ENCODE results near the gene SRSF6. TPM values are rescaled to one million over a fixed set of nuclear protein-coding genes. Genes with fewer than 3 reads are reported as not detected.
A peak's percentile ranks its signal among the peaks of the same experiment; 100 is the strongest.

Gene SRSF6
- polyA plus RNA-seq, 1 donor from 2014 or later = 225 TPM

DNA sequence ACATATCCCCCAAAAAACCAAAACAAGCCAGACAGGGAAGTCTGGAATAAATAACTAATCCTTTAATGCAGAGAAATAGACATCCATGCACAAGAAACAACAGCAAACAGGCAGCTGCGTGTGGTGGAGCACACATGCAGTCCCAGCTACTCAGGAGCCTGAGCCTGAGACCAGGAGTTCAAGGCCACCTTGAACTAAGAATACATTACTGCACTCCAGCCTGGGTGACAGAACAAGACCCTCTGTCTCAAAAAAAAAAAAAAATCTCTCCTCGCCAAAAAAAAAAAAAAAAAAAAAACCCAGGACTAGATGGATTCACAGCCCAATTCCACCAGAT is 48.2 kb upstream of the SRSF6 start:
- Histone ChIP-seq H3K9me2 (ENCODE audit: insufficient read depth, low read length) (no peaks in the 10 kb centered on the region), H3K9me3 (ENCODE audit: low read length) (no peaks in the 10 kb centered on the region), H3K36me3 (ENCODE audit: insufficient read depth, low read length) (no peaks in the 10 kb centered on the region), H3K27ac (ENCODE audit: low read length) (no peak overlapping the region), H4K20me1 (ENCODE audit: insufficient read depth) (no peaks in the 10 kb centered on the region), H3K4me2 (ENCODE audit: low read length) (no peak overlapping the region), H3F3A (ENCODE audit: insufficient read depth, low read length, poor library complexity, severe bottlenecking) (no peaks in the 10 kb centered on the region), H3K27me3 (ENCODE audit: insufficient read depth, low read depth, low read length) (no peaks in the 10 kb centered on the region), H3K79me2 (replicated peaks; ENCODE audit: insufficient read depth, low read length) (no peaks in the 10 kb centered on the region), H2AFZ (ENCODE audit: low read depth, low read length) (no peak overlapping the region), H3K4me3 (ENCODE audit: low read length) (no peak overlapping the region), H3K9ac (ENCODE audit: low read length) (no peak overlapping the region)
- TF ChIP-seq POLR2AphosphoS5 (IDR thresholded peaks at IDR 0.05) (no peak), SMC3 (conservative IDR thresholded peaks at IDR 0.05; ENCODE audit: poor library complexity) (peak; percentile 17)

DNA sequence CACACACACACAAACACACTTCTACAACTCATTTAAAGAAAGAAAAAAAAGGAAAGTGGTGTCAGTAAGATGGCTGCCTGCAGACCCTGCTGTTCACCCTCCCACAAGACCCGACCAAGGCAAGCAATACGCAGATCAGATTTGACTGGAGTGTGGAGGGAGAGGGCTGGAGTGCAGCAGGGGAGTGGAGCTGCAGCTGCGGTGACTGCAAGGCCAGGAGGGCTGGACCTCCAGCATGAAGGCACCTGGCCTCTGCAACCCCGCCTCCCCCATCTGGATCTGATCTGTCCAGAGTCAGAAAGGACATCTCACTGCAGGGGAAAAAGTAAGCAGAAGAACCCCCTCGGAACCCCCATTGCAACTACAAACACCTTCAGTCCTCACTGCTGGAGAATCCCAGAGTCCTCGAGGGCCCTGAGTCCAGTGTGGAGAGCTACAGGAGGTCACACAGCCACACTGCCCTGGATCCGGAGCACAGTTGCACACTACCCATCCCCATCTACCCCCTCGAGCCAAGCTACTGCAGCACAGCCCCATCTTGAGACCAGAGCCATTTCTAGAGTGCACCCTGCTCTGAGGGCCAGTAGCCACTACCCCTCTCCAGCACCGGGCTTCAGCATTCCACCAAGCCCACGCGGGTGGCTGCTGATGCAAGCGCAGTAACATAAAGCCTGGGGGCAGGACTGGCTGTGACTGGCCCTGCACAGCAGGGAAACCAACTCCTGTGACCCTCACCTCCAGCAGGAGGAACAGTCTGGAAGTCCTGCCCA is 41.9 kb upstream of the SRSF6 start:
- TF ChIP-seq POLR2AphosphoS5 (IDR thresholded peaks at IDR 0.05) (no peak), EP300 (conservative IDR thresholded peaks at IDR 0.05; ENCODE audit: poor library complexity, severe bottlenecking) (no peak), MXI1 (conservative IDR thresholded peaks at IDR 0.05; ENCODE audit: poor library complexity, severe bottlenecking) (no peak), EZH2 (IDR thresholded peaks at IDR 0.05; ENCODE audit: borderline replicate concordance, insufficient read depth, low read length, poor library complexity, severe bottlenecking) (no peak), SMC3 (conservative IDR thresholded peaks at IDR 0.05; ENCODE audit: poor library complexity) (no peak), TAF1 (IDR thresholded peaks at IDR 0.05; ENCODE audit: low read depth) (no peak), RAD21 (conservative IDR thresholded peaks at IDR 0.05) (no peak)
- TF ChIP-seq, protein P1, sequence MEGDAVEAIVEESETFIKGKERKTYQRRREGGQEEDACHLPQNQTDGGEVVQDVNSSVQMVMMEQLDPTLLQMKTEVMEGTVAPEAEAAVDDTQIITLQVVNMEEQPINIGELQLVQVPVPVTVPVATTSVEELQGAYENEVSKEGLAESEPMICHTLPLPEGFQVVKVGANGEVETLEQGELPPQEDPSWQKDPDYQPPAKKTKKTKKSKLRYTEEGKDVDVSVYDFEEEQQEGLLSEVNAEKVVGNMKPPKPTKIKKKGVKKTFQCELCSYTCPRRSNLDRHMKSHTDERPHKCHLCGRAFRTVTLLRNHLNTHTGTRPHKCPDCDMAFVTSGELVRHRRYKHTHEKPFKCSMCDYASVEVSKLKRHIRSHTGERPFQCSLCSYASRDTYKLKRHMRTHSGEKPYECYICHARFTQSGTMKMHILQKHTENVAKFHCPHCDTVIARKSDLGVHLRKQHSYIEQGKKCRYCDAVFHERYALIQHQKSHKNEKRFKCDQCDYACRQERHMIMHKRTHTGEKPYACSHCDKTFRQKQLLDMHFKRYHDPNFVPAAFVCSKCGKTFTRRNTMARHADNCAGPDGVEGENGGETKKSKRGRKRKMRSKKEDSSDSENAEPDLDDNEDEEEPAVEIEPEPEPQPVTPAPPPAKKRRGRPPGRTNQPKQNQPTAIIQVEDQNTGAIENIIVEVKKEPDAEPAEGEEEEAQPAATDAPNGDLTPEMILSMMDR (IDR thresholded peaks at IDR 0.05; ENCODE audit: poor library complexity, severe bottlenecking) = no peak
- TF ChIP-seq, protein P2, sequence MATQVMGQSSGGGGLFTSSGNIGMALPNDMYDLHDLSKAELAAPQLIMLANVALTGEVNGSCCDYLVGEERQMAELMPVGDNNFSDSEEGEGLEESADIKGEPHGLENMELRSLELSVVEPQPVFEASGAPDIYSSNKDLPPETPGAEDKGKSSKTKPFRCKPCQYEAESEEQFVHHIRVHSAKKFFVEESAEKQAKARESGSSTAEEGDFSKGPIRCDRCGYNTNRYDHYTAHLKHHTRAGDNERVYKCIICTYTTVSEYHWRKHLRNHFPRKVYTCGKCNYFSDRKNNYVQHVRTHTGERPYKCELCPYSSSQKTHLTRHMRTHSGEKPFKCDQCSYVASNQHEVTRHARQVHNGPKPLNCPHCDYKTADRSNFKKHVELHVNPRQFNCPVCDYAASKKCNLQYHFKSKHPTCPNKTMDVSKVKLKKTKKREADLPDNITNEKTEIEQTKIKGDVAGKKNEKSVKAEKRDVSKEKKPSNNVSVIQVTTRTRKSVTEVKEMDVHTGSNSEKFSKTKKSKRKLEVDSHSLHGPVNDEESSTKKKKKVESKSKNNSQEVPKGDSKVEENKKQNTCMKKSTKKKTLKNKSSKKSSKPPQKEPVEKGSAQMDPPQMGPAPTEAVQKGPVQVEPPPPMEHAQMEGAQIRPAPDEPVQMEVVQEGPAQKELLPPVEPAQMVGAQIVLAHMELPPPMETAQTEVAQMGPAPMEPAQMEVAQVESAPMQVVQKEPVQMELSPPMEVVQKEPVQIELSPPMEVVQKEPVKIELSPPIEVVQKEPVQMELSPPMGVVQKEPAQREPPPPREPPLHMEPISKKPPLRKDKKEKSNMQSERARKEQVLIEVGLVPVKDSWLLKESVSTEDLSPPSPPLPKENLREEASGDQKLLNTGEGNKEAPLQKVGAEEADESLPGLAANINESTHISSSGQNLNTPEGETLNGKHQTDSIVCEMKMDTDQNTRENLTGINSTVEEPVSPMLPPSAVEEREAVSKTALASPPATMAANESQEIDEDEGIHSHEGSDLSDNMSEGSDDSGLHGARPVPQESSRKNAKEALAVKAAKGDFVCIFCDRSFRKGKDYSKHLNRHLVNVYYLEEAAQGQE (IDR thresholded peaks at IDR 0.05; ENCODE audit: borderline replicate concordance) = no peak
- Histone ChIP-seq H3K9me2 (ENCODE audit: insufficient read depth, low read length) (no peaks in the 10 kb centered on the region), H3K4me2 (ENCODE audit: low read length) (no peak overlapping the region), H3K4me3 (ENCODE audit: low read length) (no peak overlapping the region), H3K36me3 (ENCODE audit: insufficient read depth, low read length) (no peaks in the 10 kb centered on the region), H3K9ac (ENCODE audit: low read length) (no peak overlapping the region), H3F3A (ENCODE audit: insufficient read depth, low read length, poor library complexity, severe bottlenecking) (no peaks in the 10 kb centered on the region), H4K20me1 (ENCODE audit: insufficient read depth) (no peaks in the 10 kb centered on the region), H3K27ac (ENCODE audit: low read length) (no peak overlapping the region), H3K79me2 (replicated peaks; ENCODE audit: insufficient read depth, low read length) (no peaks in the 10 kb centered on the region), H3K9me3 (ENCODE audit: low read length) (peaks cover 2% of the 10 kb centered on the region), H3K27me3 (ENCODE audit: insufficient read depth, low read depth, low read length) (no peaks in the 10 kb centered on the region), H2AFZ (ENCODE audit: low read depth, low read length) (no peak overlapping the region)
